ENCODE results near the gene LITAF.
"Not testable (repeated sequence)": the region's sequence is repeated elsewhere in the genome, so short reads cannot be mapped to it uniquely, and the experiment has no call there.

LITAF gene

DNA sequence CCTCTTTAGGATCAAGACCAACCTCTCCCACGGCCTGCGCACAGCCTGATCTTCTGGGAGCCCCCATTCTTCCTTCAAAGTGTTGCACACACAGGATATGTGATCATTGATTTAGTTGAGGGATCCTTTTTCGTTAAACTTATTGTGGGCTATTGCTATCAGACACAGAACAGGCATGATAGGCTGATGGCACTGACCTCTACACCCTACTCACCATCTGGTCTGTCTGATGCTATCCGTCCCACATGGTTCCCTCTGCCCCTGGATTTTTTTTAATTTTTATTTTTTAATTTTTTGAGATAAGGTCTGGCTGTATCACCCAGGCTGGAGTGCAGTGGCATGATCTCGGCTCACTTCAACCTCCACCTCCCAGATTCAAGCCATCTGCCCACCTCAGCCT lies 19.2 kb upstream of the LITAF start:
- TF ChIP-seq, protein P1, sequence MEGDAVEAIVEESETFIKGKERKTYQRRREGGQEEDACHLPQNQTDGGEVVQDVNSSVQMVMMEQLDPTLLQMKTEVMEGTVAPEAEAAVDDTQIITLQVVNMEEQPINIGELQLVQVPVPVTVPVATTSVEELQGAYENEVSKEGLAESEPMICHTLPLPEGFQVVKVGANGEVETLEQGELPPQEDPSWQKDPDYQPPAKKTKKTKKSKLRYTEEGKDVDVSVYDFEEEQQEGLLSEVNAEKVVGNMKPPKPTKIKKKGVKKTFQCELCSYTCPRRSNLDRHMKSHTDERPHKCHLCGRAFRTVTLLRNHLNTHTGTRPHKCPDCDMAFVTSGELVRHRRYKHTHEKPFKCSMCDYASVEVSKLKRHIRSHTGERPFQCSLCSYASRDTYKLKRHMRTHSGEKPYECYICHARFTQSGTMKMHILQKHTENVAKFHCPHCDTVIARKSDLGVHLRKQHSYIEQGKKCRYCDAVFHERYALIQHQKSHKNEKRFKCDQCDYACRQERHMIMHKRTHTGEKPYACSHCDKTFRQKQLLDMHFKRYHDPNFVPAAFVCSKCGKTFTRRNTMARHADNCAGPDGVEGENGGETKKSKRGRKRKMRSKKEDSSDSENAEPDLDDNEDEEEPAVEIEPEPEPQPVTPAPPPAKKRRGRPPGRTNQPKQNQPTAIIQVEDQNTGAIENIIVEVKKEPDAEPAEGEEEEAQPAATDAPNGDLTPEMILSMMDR (IDR thresholded peaks at IDR 0.05; ENCODE audit: low read depth, low read length, missing control alignments): no peak
- no peak for DNase-seq (ENCODE audit: low read depth)
- H3K4me3 ChIP-seq (ENCODE audit: low read depth, low read length): no peak overlapping the region

DNA sequence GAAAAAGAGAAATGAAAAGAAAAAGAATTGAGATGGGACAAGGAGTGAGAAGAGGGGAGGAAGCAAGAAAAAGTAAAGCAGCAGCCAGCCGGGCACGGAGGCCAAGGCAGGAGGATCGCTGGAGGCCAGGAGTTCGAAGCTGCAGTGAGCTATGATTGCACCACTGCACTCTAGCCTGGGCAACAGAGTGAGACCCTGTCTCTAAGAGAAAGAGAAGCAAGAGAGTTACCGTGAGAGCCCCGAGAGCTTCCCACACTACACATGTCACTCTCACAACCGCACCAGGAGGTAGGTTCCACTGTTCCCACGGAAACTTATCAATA lies 18.8 kb upstream of the LITAF start:
- TF ChIP-seq, protein P1 (IDR thresholded peaks at IDR 0.05; ENCODE audit: low read depth, low read length, missing control alignments): no peak
- no peak for DNase-seq (ENCODE audit: low read depth)
- no peak overlapping the region for H3K4me3 ChIP-seq (ENCODE audit: low read depth, low read length)

- DNase-seq (ENCODE audit: low read depth): no peak
- H3K4me3 ChIP-seq (ENCODE audit: low read depth, low read length): no peak overlapping the region
- TF ChIP-seq, protein P1 (IDR thresholded peaks at IDR 0.05; ENCODE audit: low read depth, low read length, missing control alignments): no peak
These were observed 18.3 kb upstream of the LITAF start for GRCh38 chr16:11604783-11605563.

GRCh38 chr16:11604296-11604695 lies 17.6 kb upstream of the LITAF start:
- DNase-seq (ENCODE audit: low read depth); H3K4me3 ChIP-seq (ENCODE audit: low read depth, low read length): not testable (repeated sequence)

DNA sequence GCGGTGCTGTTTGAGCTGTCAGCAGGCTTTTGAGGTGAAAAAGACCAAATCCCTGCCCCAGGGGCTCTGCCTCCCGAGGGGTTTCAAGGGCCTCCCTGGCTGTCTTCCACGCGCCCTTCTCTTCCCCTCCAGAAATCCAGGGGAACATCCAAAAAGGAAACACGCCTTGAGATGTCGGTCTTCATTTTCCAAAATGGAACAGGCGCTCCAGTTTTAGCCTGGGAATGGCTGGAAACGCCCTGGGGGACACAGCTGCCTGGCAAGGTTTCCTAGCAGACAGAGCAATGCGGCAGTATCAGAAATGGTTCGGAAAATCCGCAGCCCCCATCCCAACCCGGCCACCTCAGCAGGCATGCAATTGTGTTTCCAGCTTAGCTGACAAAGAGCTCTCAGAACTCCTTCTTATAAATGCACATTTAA lies 16.6 kb upstream of the LITAF start:
- H3K4me3 ChIP-seq (ENCODE audit: low read depth, low read length): no peak overlapping the region
- TF ChIP-seq, protein P1 (IDR thresholded peaks at IDR 0.05; ENCODE audit: low read depth, low read length, missing control alignments): no peak
- no peak for DNase-seq (ENCODE audit: low read depth)

- H3K4me3 ChIP-seq (ENCODE audit: low read depth, low read length): no peak overlapping the region
- DNase-seq (ENCODE audit: low read depth): no peak
- TF ChIP-seq, protein P1 (IDR thresholded peaks at IDR 0.05; ENCODE audit: low read depth, low read length, missing control alignments): no peak
These were observed 15.6 kb upstream of the LITAF start for GRCh38 chr16:11602321-11602720.

- DNase-seq (ENCODE audit: low read depth): no peak
- TF ChIP-seq, protein P1 (IDR thresholded peaks at IDR 0.05; ENCODE audit: low read depth, low read length, missing control alignments): no peak
- no peak overlapping the region for H3K4me3 ChIP-seq (ENCODE audit: low read depth, low read length)
These were observed 15.2 kb upstream of the LITAF start for GRCh38 chr16:11601911-11602310.

Measured in GM12864 (cell line).